ENCODE results near the gene ETFA.

Gene ETFA

GRCh38 chr15:76191539-76192244 is 119.6 kb downstream of the ETFA start:
- Histone ChIP-seq H3K27ac (ENCODE audit: low read length) (peak overlapping the region; percentile 71), H3K9me3 (ENCODE audit: insufficient read depth, low read length) (no peaks in the 10 kb centered on the region), H3K79me2 (ENCODE audit: low read length) (no peaks in the 10 kb centered on the region), H3K4me2 (ENCODE audit: low read length) (peak overlapping the region; percentile 98), H3K36me3 (replicated peaks; ENCODE audit: low read depth, low read length) (no peaks in the 10 kb centered on the region), H3K27me3 (ENCODE audit: low read depth, low read length) (peaks cover 6% of the 10 kb centered on the region), H4K20me1 (ENCODE audit: insufficient read depth, low read length) (no peaks in the 10 kb centered on the region), H3K4me1 (ENCODE audit: low read length) (peaks cover 20% of the 10 kb centered on the region), H3K4me3 (ENCODE audit: low read length) (peak overlapping the region; percentile 74), H3K9ac (ENCODE audit: low read length) (peak overlapping the region; percentile 70), H2AFZ (ENCODE audit: low read depth, low read length) (peak overlapping the region; percentile 59)
- no peak for TF ChIP-seq EZH2phosphoT487 (IDR thresholded peaks at IDR 0.05; ENCODE audit: low read depth)
- TF ChIP-seq, protein P1, sequence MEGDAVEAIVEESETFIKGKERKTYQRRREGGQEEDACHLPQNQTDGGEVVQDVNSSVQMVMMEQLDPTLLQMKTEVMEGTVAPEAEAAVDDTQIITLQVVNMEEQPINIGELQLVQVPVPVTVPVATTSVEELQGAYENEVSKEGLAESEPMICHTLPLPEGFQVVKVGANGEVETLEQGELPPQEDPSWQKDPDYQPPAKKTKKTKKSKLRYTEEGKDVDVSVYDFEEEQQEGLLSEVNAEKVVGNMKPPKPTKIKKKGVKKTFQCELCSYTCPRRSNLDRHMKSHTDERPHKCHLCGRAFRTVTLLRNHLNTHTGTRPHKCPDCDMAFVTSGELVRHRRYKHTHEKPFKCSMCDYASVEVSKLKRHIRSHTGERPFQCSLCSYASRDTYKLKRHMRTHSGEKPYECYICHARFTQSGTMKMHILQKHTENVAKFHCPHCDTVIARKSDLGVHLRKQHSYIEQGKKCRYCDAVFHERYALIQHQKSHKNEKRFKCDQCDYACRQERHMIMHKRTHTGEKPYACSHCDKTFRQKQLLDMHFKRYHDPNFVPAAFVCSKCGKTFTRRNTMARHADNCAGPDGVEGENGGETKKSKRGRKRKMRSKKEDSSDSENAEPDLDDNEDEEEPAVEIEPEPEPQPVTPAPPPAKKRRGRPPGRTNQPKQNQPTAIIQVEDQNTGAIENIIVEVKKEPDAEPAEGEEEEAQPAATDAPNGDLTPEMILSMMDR (IDR thresholded peaks at IDR 0.05; ENCODE audit: low read depth, low read length) = no peak

DNA sequence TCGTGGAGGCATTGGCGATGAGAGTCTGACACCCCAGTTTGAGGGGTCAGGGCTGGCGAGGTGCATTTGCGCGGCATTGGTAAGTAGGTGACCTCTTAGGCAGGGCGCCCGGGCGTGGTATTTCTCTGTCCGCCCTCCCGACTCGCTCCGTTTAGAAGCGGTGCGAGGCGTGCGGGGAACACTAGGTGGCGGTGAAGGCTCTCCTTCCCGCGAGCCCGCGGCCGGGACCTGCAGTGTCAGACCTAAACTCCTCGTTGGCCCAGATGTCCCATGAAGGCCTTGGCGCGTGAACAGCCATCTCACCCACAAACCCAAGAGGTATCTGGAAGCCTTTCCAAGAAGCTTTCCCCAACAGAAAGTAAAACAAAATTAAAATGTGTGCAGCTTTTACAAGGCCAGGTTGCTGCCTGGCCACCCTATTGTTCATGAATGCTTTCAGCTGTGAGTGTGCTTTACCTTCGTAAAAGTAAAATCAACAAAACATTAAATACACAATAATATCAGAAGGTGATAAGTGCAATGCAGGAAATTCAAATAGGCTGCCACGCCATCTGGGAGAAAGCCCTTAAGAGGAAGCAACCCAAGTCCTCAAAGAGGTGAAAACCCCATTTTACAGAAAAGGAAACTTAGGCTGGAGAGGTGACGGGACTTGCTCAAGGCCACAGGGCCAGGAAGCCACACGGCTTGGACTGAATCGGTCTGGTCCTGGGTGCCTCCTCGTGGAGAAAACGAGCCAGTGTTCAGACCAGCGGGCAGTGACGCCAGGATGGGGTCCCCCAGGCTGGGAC is 120.3 kb downstream of the ETFA start:
- Histone ChIP-seq H3K4me3 (ENCODE audit: low read length) (peak overlapping the region; percentile 74), H3K27ac (ENCODE audit: low read length) (peak overlapping the region; percentile 71), H3K9me3 (ENCODE audit: insufficient read depth, low read length) (no peaks in the 10 kb centered on the region), H3K4me1 (ENCODE audit: low read length) (peaks cover 20% of the 10 kb centered on the region), H2AFZ (ENCODE audit: low read depth, low read length) (peak overlapping the region; percentile 59), H3K4me2 (ENCODE audit: low read length) (peak overlapping the region; percentile 98), H4K20me1 (ENCODE audit: insufficient read depth, low read length) (no peaks in the 10 kb centered on the region), H3K27me3 (ENCODE audit: low read depth, low read length) (peaks cover 6% of the 10 kb centered on the region), H3K79me2 (ENCODE audit: low read length) (no peaks in the 10 kb centered on the region), H3K9ac (ENCODE audit: low read length) (peak overlapping the region; percentile 70), H3K36me3 (replicated peaks; ENCODE audit: low read depth, low read length) (no peaks in the 10 kb centered on the region)
- no peak for TF ChIP-seq EZH2phosphoT487 (IDR thresholded peaks at IDR 0.05; ENCODE audit: low read depth)
- TF ChIP-seq, protein P1 (IDR thresholded peaks at IDR 0.05; ENCODE audit: low read depth, low read length) = peak; percentile 93

- peak overlapping the region; percentile 49 for H2AFZ ChIP-seq (ENCODE audit: low read depth, low read length)
- H3K27me3 ChIP-seq (ENCODE audit: low read depth, low read length) = peaks cover 11% of the 10 kb centered on the region
- H3K4me1 ChIP-seq (ENCODE audit: low read length) = peaks cover 20% of the 10 kb centered on the region
- no peaks in the 10 kb centered on the region for H3K36me3 ChIP-seq (replicated peaks; ENCODE audit: low read depth, low read length)
- H3K4me3 ChIP-seq (ENCODE audit: low read length) = peak overlapping the region; percentile 74
- H3K27ac ChIP-seq (ENCODE audit: low read length) = no peak overlapping the region
- H3K79me2 ChIP-seq (ENCODE audit: low read length) = no peaks in the 10 kb centered on the region
- H3K9me3 ChIP-seq (ENCODE audit: insufficient read depth, low read length) = no peaks in the 10 kb centered on the region
- H3K9ac ChIP-seq (ENCODE audit: low read length) = peak overlapping the region; percentile 47
- H4K20me1 ChIP-seq (ENCODE audit: insufficient read depth, low read length) = no peaks in the 10 kb centered on the region
- TF ChIP-seq EZH2phosphoT487 (IDR thresholded peaks at IDR 0.05; ENCODE audit: low read depth) = no peak
- TF ChIP-seq, protein P1 (IDR thresholded peaks at IDR 0.05; ENCODE audit: low read depth, low read length) = no peak
- H3K4me2 ChIP-seq (ENCODE audit: low read length) = peak overlapping the region; percentile 98
Measured at GRCh38 chr15:76190070-76190564, 121.2 kb downstream of the ETFA start.

- H3K27me3 ChIP-seq (ENCODE audit: low read depth, low read length) = peaks cover 21% of the 10 kb centered on the region
- no peak overlapping the region for H3K4me3 ChIP-seq (ENCODE audit: low read length)
- H2AFZ ChIP-seq (ENCODE audit: low read depth, low read length) = no peak overlapping the region
- H4K20me1 ChIP-seq (ENCODE audit: insufficient read depth, low read length) = no peaks in the 10 kb centered on the region
- no peaks in the 10 kb centered on the region for H3K9me3 ChIP-seq (ENCODE audit: insufficient read depth, low read length)
- H3K79me2 ChIP-seq (ENCODE audit: low read length) = no peaks in the 10 kb centered on the region
- H3K36me3 ChIP-seq (replicated peaks; ENCODE audit: low read depth, low read length) = no peaks in the 10 kb centered on the region
- no peak overlapping the region for H3K27ac ChIP-seq (ENCODE audit: low read length)
- H3K9ac ChIP-seq (ENCODE audit: low read length) = no peak overlapping the region
- TF ChIP-seq EZH2phosphoT487 (IDR thresholded peaks at IDR 0.05; ENCODE audit: low read depth) = no peak
- TF ChIP-seq, protein P1 (IDR thresholded peaks at IDR 0.05; ENCODE audit: low read depth, low read length) = no peak
- H3K4me2 ChIP-seq (ENCODE audit: low read length) = no peak overlapping the region
- H3K4me1 ChIP-seq (ENCODE audit: low read length) = peaks cover 24% of the 10 kb centered on the region
Measured at GRCh38 chr15:76189106-76189505, 122.2 kb downstream of the ETFA start.
